HL-60/S4 treated with phorbol 12-myristate 13-acetate at 8.2 ng/mL for 4 days and 3 days (cell line): ENCODE results near the gene ARHGAP19.

Experiments used
- in situ Hi-C: fragments of 300-500 bp; cut with MboI; formaldehyde crosslinking; loops from 2 replicates; pipeline ENCODE4 v1.15.0; 2022; ENCODE audit warnings: low sequenced_read_pairs

The ARHGAP19 gene

DNA sequence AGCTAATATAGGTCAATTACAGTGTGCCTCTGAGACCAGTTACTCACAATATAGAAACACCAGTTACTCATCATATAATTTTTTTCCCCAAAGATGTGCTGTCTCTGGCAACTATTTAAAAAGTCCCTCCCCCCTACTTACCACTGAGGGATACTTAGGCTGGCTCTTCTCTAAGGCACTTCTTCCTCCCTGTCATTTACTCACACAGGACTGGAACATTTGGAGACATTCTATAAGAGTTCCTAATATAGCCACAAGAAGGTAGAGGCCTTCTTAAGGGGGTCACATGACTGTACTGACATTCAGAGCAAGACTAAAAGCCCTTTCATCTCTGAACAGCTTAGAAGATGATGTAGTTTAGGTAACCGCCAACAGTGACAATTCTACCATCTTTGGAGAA is 62.3 kb downstream of the ARHGAP19 start:
- in situ Hi-C loops = no loop called here

GRCh38 chr10:97229322-97230015 is 63.0 kb downstream of the ARHGAP19 start:
- in situ Hi-C loops = no loop called here

- in situ Hi-C loops = no loop called here
Measured at GRCh38 chr10:97228775-97229157, 63.7 kb downstream of the ARHGAP19 start.

- in situ Hi-C loops = no loop called here
Measured at GRCh38 chr10:97228130-97228774, 64.2 kb downstream of the ARHGAP19 start.

DNA sequence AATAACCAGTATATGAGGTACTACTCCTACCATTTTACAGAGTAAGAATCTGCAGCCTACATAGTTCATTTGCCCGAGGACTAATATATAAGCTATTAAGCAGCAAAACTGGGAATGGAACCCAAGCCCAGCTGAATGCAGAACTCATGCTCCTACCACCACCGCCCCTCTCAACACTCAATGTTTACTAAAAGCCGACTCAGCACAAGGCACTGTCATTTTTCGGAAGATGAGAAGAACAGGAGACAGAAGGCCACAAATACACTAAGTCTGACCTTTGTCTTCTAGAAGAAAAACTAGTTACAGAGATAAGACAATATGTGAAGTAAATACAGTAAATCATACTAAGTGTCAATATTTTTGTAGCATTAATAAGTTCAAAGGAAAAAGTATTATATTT is 66.0 kb downstream of the ARHGAP19 start:
- in situ Hi-C loops = no loop called here

GRCh38 chr10:97224483-97225435 is 67.7 kb downstream of the ARHGAP19 start:
- in situ Hi-C loops = no loop called here

GRCh38 chr10:97222326-97222961 is 70.0 kb downstream of the ARHGAP19 start:
- in situ Hi-C loops = no loop called here

DNA sequence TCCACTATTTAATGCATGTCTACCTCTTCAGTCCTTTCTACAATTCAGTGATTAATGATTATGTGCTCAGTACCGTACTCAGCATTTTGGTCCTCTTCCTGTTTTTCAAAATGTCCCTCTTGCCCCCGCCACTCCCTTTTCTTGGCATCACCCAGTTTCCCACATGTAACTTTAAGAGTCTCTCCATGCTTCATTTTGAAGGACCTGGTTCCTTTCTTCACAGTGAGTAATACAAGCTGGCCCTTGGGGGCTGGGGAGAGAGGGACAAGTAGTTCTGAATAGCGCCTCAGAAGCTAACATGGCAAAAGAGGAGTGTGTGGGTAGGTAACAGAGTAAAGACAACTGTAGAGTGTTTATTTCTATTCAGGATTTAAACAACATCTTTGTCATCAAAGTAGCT is 72.1 kb downstream of the ARHGAP19 start:
- in situ Hi-C loops = no loop called here

DNA sequence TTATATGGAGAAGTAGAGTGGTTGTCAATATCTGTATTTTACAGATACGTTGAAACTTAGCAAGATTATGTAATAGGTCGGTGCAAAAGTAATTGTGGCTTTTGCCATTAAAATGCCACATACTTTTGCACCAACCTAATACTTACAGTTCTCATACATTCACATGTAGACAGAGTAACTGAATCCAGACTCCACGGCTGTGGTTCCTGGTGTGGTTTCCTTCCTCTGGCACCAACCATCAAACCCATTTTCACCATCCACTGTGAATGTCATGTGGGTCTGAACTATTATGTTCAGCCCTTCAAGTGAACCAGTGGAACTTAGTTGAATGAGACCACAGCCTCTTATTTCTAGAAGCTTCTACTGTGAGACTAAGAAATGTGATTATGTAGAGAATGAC is 75.1 kb downstream of the ARHGAP19 start:
- in situ Hi-C loops = loop anchor here (5.0 kb wide), 1 partner anchor 145 kb away; no protein-coding TSS in a partner anchor

GRCh38 chr10:97215619-97216260 is 76.7 kb downstream of the ARHGAP19 start:
- in situ Hi-C loops = loop anchor here (5.0 kb wide), 1 partner anchor 143 kb away; no protein-coding TSS in a partner anchor

GRCh38 chr10:97213431-97213830 is 79.0 kb downstream of the ARHGAP19 start:
- in situ Hi-C loops = no loop called here

GRCh38 chr10:97211229-97211628 is 81.2 kb downstream of the ARHGAP19 start:
- in situ Hi-C loops = no loop called here

DNA sequence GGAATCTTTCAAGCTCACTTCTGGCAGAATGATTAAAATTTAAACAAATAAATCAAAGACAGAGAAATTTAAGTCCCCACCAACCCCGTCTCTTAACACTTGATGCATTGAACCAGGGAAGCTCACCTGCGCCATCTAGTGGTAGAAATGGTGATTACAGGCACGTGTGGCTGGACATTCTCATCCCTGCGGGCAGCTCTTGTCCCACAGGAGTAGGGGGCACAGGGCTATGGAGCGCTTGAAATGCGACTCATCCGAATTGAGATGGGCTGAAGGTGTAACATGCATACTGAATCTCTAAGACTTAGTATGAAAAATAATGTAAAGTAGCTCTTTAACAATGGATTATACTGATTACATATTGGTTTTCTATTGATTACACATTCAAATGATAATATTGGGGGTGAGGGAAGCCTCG is 81.9 kb downstream of the ARHGAP19 start:
- in situ Hi-C loops = no loop called here

- in situ Hi-C loops = no loop called here
Measured at GRCh38 chr10:97207756-97208346, 84.6 kb downstream of the ARHGAP19 start.

DNA sequence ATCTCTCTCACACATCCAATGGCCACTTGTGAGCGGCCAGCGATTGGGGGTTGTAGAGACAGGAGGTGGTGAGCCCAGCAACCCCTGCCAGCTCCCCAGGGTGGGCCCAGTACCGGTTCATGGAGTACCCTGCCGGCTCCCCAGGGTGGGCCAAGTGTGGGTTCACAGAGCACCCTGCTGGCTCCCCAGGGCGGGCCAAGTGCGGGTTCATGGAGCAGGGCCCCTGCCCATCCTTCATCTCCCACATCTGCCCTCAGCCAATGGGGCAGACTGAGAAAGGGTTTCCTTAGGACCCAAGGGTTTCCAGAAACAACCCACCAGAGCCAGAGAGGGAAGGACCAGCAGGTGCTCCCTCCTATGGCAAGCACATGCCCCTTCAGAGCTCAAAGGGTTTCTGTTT is 85.3 kb downstream of the ARHGAP19 start:
- in situ Hi-C loops = no loop called here

- in situ Hi-C loops = no loop called here
Measured at GRCh38 chr10:97204826-97205679, 87.4 kb downstream of the ARHGAP19 start.

DNA sequence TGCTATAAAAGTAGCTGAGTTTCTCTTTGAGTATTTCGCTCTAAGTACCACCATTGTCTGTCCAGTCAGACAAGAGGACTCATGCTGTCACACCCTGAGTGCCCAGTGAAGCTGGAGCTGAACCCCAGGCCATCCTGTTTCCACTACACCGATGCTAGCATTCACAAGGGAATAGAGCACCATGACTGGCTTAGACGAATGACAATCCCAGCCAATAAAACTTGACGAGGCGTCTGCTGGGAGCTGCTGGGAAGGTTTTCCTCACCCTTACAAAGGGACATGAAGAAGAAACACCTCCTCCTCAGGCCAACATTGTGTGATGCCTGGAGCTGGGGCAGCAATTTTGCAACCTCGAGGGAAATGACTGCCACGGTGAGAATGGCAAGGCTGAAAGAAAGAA is 89.2 kb downstream of the ARHGAP19 start:
- in situ Hi-C loops = no loop called here

DNA sequence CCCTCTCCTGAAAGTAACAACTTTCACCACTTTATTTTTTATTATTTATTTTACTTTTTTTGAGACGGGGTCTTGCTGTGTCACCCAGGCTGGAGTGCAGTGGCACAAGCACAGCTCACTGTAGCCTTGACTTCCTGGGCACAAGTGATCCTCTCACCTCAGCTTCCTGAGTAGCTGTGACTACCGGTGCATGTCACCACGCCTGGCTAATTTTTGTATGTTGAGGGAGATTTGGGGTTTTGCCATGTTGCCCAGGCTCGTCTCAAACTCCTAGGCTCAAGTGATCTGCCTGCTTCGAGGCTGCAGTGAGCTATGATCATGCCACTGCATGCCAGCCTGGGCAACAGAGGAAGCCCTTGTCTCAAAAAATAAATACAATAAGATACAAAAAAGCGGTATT is 91.8 kb downstream of the ARHGAP19 start:
- in situ Hi-C loops = no loop called here

DNA sequence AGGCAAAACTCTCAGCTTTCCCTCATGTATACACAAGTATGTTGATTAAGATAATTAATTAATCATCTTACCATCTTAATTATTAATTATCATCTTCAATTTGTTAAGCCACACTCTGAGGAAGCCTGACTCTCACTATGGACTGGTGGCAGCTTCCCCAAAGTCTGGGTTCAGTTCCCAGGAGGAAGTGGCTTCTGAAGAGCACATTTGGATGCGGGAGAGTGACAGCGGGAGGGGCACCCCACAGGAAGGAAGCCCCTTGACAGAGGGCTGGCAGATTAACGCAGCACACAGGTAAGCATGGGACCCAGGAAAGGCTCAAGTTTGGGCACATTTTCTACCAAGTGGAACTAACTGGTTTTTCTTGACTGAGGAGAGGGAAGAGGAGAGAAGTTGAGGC is 93.3 kb downstream of the ARHGAP19 start:
- in situ Hi-C loops = no loop called here
